Measurements from ENCODE around the gene TFPI2.

TFPI2 gene

DNA sequence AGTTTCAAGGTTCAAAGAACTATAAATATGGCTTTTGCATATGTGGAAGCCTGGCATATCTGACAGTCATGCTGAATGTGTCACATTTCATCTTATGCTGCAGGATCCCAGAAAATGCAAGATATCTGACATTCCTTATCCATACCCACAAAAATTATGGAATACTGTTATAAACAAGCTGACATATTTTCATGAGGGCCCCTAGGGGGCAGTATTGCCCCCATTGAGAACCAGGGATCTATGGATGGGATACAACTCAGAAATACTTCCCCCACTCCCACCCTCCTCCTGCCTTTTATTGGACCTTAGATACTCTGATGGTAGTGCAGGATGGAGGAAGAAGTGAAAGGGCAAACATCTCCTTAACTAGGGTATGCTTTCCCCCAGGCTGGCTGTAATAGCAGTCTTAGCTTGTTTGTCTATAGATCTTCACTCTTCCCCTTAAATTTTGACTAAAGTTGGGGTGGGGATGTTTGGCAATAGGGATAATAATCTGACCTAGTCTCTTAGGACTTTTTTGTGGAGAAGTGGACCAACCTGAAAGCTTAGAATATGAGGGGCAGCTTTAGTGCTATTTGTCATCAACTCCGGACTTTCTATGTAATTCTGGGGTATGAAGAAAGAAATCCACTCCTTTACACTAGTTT, 12.3 kb upstream of the TFPI2 start:
- no peak for DNase-seq

DNA sequence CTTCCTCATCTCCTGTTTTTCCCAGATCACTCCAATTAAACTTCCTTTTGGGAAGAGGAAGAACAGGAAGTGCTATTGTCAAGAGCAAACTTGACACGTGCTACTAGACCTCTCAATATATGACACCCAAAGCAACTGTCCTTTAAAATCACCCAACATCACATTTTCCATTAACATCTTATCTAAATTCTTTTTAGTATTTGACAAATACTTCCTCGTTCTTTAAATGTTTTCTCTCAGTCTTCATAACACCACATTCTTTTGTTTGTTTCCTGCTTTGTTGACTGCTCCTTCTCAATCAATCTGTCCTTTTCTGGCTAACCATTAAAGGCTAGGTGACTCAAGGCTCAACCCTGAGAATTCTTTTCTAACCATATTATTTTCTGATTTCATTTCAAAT, 7.1 kb upstream of the TFPI2 start:
- DNase-seq: no peak

DNA sequence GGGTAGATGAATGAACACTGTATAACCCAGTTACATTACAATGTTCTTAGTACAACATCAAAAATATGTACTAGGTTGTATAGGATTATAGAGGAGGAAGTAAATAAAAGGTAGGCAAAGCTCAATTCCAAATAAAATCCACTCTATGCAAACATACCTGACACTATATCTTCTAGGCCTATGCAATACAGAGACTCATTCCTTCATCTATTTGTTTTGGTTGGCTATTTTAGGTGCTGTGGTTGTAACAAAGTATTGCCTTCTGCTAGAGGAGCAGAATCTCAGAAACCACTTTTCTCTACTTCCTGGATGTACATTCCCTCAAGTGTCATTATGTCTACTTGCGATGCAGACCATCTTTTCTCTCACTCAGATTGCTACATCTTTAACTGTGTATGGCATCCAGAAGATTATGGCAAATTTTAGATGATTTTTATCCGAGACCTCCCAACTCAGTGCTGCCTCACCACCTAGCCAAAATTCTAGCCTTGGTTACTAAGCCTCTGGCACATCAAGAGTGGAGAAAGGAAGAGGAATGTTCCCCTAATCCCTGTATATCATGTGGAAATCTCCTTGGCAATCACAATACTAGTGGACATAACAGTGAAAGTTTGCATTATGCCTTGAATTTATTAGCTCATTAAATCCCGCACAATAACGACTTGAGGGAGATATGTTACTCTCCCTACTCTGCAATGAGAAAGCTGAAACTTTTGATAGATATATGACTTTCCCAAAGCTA, 5.5 kb upstream of the TFPI2 start:
- no peak for DNase-seq

DNA sequence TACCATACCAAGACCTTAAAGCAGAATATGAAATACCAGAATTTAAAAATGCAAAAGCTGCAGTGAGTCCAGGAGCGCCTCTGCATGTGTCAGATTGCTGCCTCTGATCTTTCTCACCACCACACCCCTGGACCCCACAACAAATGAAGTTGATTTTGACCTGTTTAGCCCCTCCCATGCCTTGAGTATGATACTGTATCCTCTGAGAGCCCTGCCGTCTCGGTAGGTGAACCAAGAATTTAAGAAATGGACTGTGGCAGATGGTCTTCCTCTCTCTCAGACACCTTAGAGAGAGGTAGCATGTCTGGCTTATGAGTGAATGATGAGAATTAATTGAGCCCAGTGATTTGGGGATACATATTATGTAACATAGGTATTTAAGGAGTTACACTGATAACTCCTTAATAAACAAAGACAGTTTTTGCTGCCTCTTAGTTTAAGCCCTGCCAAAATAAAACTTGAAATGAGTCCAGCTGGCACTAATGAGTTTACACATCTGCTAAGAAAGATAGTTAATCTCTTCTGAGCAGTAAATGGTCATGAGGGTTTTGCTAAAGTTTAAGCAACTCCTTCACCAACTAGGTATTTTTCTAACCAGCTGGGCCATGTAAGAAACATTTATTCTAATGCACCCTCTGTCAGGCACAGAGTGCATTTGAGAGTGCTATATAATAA, 4.5 kb upstream of the TFPI2 start:
- DNase-seq: no peak

- DNase-seq: no peak
These were observed 3.9 kb upstream of the TFPI2 start for GRCh38 chr7:93894426-93894825.

- no peak for DNase-seq
These were observed 501 bp downstream of the TFPI2 start for GRCh38 chr7:93890041-93890463.

DNA sequence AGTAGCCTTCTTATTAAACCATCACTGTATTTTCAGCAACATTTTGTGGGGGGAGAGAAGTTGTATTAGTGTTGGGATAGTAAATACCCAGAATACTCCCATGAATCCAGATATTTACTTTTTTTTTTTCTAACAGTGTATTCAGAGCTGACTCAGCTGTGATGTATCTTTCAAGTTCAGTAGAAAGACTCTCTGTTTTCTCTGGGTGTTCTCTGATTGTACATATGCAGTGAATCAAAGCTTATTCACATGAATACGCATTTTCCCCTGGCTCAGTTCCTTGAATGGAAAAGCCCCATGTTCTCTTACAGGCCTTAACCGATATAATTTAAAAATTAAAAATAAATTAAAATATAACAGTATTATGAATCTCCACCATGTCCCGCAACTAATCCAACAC, 1.3 kb downstream of the TFPI2 start:
- DNase-seq: no peak

DNA sequence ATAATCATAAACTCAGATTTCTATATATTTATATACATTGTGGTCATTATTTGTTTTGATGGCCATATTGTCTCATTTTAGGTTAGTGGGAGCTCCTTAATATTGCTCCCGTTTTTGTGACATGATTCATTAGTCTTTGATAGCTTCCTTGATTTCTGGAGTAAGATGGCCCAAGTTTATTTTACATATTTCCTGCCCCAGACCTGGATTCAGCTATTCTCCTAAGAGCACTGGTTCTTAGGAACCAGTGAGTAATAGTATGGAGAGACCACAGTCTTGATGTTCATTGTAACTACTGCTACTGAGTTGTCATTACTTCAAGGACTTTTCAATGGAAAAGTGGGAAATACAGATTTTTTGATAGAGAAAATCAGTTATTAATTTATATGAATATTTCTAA, 6.0 kb downstream of the TFPI2 start:
- DNase-seq: no peak

GRCh38 chr7:93883917-93884345, 6.6 kb downstream of the TFPI2 start:
- no peak for DNase-seq

DNA sequence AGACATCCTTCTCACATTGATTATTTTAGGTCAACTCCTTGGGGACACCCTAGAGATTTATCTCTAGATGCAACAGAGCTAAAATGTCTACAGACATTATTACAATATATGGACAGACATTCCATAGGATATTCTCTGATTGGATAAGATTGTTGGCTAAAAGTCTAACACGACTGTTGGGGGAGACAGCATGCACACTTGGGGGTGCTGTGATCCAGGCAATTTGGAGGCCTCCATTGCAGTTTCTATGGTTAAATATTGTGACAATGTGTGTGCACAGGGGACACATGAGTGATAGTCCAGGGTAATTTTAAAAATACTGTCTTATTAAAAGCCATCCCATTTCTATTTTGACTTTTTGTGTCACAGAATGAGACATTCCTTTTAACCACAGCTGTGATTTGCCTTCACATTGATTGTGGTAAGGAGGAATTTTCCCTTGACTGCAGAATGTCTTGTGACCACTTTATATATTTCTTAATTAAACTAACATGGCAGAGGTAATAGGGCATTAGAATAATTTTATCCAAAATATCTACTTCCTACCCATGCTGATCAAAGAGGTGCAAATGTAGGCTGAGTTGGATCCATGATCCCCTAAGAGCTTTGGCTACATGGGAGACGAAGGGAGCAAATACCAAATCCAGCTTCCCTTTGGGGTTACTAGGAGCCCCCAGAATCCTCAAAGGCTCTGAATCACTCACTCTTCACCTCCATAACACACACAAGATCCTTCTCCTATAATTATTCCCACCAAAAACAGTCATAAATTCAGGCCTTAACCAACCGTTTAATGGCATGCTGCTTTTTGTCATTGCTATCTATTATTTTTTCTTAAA, 7.3 kb downstream of the TFPI2 start:
- DNase-seq: no peak

- DNase-seq: no peak
These were observed 8.1 kb downstream of the TFPI2 start for GRCh38 chr7:93882468-93882867.

DNA sequence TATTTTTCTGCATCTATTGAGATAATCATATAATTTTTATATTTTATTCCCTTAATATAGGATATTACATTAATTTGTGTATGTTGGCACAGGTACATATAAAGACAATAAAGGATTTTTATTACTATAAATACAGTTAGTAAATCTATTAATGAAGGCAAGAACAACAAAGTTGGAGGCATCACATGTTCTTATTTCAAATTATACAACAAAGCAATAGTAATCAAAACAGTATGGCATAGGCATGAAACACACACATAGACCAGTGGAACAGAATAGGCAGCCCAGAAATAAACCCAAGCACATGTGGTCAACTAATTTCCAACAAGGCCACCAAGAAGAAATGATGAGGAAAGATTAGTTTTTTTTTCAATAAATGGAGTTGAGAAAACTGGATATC, 11.2 kb downstream of the TFPI2 start:
- no peak for DNase-seq

DNA sequence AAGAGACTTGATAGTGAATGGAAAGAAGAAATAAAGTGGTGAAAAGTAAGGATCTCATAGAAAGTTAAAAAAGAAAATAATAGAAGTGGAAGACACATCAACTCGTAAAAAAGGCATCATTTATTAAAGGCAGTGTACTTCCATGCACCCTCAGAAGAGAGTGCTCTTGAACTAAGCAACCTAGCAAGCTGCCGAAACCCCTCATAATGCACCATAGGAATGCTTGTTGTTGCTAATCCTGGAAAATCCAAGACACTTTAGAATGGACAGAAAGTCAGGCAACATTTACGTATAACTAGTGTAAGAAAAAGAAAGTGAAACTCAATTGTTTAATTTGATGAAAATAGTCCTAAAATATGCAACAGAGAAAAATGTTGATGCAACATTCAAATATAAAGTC, 12.8 kb downstream of the TFPI2 start:
- DNase-seq: no peak

- no peak for DNase-seq
These were observed 16.5 kb downstream of the TFPI2 start for GRCh38 chr7:93873998-93874574.

GRCh38 chr7:93866886-93867285, 23.7 kb downstream of the TFPI2 start:
- no peak for DNase-seq

GRCh38 chr7:93862651-93863050, 27.9 kb downstream of the TFPI2 start:
- no peak for DNase-seq

DNA sequence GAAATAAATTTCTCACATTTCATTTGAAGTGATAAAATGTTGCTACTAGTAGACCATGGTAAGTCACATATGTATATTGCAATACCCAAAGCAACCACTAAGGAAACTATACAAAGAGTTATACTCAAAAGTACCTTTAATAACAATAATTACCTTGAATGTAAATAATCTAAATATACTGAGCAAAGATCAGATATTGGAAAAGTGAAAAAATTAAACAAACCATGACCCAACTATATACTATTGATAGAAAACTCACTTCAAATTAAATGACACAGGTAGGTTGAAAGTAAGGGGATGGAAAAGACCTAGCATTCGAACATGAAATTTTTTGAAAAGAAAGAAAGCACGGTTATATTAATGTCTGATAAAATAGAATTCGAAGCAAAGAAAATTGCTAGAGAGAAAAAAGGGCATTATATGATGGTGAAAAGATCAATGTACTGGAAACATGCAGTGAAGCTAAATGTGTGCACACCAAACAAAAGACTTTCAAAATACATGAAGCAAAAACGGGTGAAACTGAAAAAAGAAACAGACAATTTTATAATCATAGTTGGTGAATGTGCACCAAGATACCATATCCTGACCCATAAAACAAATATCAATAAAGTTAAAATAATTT, 29.1 kb downstream of the TFPI2 start:
- no peak for DNase-seq

- DNase-seq: no peak
These were observed 30.3 kb downstream of the TFPI2 start for GRCh38 chr7:93860261-93860660.

- DNase-seq: no peak
These were observed 31.7 kb downstream of the TFPI2 start for GRCh38 chr7:93858857-93859256.

GRCh38 chr7:93856323-93856722, 34.2 kb downstream of the TFPI2 start:
- no peak for DNase-seq

GRCh38 chr7:93855797-93856196, 34.8 kb downstream of the TFPI2 start:
- no peak for DNase-seq

- DNase-seq: no peak
These were observed 36.1 kb downstream of the TFPI2 start for GRCh38 chr7:93854480-93854879.
